Left cardiac atrium (tissue), 4 donors: Measurements from ENCODE around the gene PEMT. TPM values are rescaled to one million over a fixed set of nuclear protein-coding genes. Genes with fewer than 3 reads are reported as not detected.

Experiments
- ATAC-seq, 2 donors: fragments of 200-7000 bp; cut with Tn5 transposase; one replicate each; pipeline ENCODE4 v1.9.1; 2020; ENCODE audit warnings: mild to moderate bottlenecking in 2 of 2, moderate library complexity in 2 of 2
- DNase-seq: peaks from one replicate; pipeline ENCODE4 v3.0.0-alpha.2; 2020
- intact Hi-C, 2 donors: fragments of 100-400 bp; cut with DNase I; formaldehyde crosslinking; loops; one replicate each; pipeline versions ENCODE4 v1.14.1 to v1.15.1; 2022 to 2023
- total RNA-seq, 2 donors: library from RNA; stranded (reverse); fragmentation: NEBNext Ultra II Directional; extraction: Animal tissue kit (Norgen Biotek cat#: 25700); gene quantifications; one replicate each; pipeline ENCODE4 v1.2.1, GENCODE V29; 2021
- donor health status: DM: no; HTN: yes; CAD: no.
- donor health status: DM: no; HTN: yes; CAD: no; lungs with severe emphysema.
- donor health status: DM: yes; HTN: yes; CAD: no.
- donor health status: Dilated cardiomyopathy.

The PEMT gene
- total RNA-seq, 2 donors from 2014 or later: 28.1 to 36.5 TPM

GRCh38 chr17:17525311-17525710, 66.2 kb downstream of the PEMT start:
- ATAC-seq (no peak), DNase-seq (peak; percentile 20)
- intact Hi-C loops: no loop called here

- ATAC-seq (no peak), DNase-seq (no peak)
- intact Hi-C loops: no loop called here
These were observed 67.6 kb downstream of the PEMT start for GRCh38 chr17:17523731-17524490.

- ATAC-seq: no peak
- intact Hi-C loops: no loop called here
- DNase-seq: no peak
These were observed 68.3 kb downstream of the PEMT start for GRCh38 chr17:17523001-17523730.

GRCh38 chr17:17520599-17521232, 70.8 kb downstream of the PEMT start:
- ATAC-seq: no peak
- no peak for DNase-seq
- intact Hi-C loops: no loop called here

- intact Hi-C loops: no loop called here
- no peak for ATAC-seq
- DNase-seq: no peak
These were observed 71.6 kb downstream of the PEMT start for GRCh38 chr17:17519886-17520285.

GRCh38 chr17:17518951-17519350, 72.6 kb downstream of the PEMT start:
- DNase-seq (no peak), ATAC-seq (no peak)
- intact Hi-C loops: no loop called here

GRCh38 chr17:17518014-17518413, 73.5 kb downstream of the PEMT start:
- intact Hi-C loops: no loop called here
- DNase-seq (no peak), ATAC-seq (no peak)

GRCh38 chr17:17516941-17517720, 74.4 kb downstream of the PEMT start:
- DNase-seq: no peak

GRCh38 chr17:17515934-17516930, 75.3 kb downstream of the PEMT start:
- intact Hi-C loops: no loop called here
- DNase-seq (no peak), ATAC-seq (no peak)

More at GRCh38 chr17:17516941-17517720, 74.4 kb downstream of the PEMT start:
- intact Hi-C loops: no loop called here
- no peak for ATAC-seq

GRCh38 chr17:17514993-17515933, 76.2 kb downstream of the PEMT start:
- ATAC-seq: peak in 1 of 2 donors; percentile 25
- intact Hi-C loops: no loop called here
- peak; percentile 15 for DNase-seq

GRCh38 chr17:17514361-17514992, 77.0 kb downstream of the PEMT start:
- intact Hi-C loops: no loop called here
- DNase-seq (peak; percentile 11), ATAC-seq (no peak)

GRCh38 chr17:17513626-17514025, 77.9 kb downstream of the PEMT start:
- intact Hi-C loops: no loop called here
- ATAC-seq (no peak), DNase-seq (no peak)

GRCh38 chr17:17512866-17513265, 78.6 kb downstream of the PEMT start:
- DNase-seq: peak; percentile 6
- no peak for ATAC-seq
- intact Hi-C loops: no loop called here

- ATAC-seq: peak in 1 of 2 donors; percentile 26
- intact Hi-C loops: no loop called here
- peak; percentile 45 for DNase-seq
These were observed 79.3 kb downstream of the PEMT start for GRCh38 chr17:17511881-17512858.

- ATAC-seq (no peak), DNase-seq (no peak)
- intact Hi-C loops: no loop called here
These were observed 80.2 kb downstream of the PEMT start for GRCh38 chr17:17511293-17511741.
